Vagina (tissue), 2 donors: ENCODE results near the gene LGI1. TPM values are rescaled to one million over a fixed set of nuclear protein-coding genes. Genes with fewer than 3 reads are reported as not detected.

Source experiments
- DNase-seq, 2 donors: peaks; one replicate each; pipeline ENCODE4 v3.0.0-alpha.2; 2017; ENCODE audit errors: extremely low spot score in 2 of 2
- H3K27ac ChIP-seq: fragments of 200-600 bp; sonication (generic); one replicate; pipeline ENCODE4 v1.5.1; 2019
- H3K27me3 ChIP-seq: fragments of 200-600 bp; sonication (generic); one replicate; pipeline ENCODE4 v1.5.1; 2019
- H3K36me3 ChIP-seq, 2 donors: fragments of 200-600 bp; sonication (generic); one replicate each; pipeline ENCODE4 v1.5.1; 2017 to 2019
- H3K4me1 ChIP-seq: fragments of 200-600 bp; sonication (generic); one replicate; pipeline ENCODE4 v1.5.1; 2019
- H3K4me3 ChIP-seq, 2 donors: fragments of 200-600 bp; sonication (generic); 1 replicate in 1 of 2; 2 replicates in 1 of 2; pipeline ENCODE4 v1.5.1; 2016 to 2019
- H3K9me3 ChIP-seq: fragments of 200-600 bp; sonication (generic); one replicate; pipeline ENCODE4 v1.5.1; 2019
- POLR2A ChIP-seq, 2 donors: fragments of 450-650 bp; IDR thresholded peaks; one replicate each; pipeline ENCODE4 v1.6.1; 2017; ENCODE audit warnings: antibody characterized with exemption in 2 of 2, mild to moderate bottlenecking in 2 of 2, moderate library complexity in 2 of 2
- POLR2AphosphoS5 ChIP-seq, 2 donors: sonication (generic); formaldehyde crosslinking; IDR thresholded peaks; one replicate each; pipeline ENCODE4 v1.9.0; 2017; ENCODE audit warnings: antibody characterized with exemption in 2 of 2, mild to moderate bottlenecking in 2 of 2, low read depth in 1 of 2; ENCODE audit not compliant: insufficient read depth in 1 of 2
- intact Hi-C: fragments of 100-400 bp; cut with DNase I; formaldehyde crosslinking; loops from one replicate; pipeline ENCODE4 v1.15.1; 2023
- total RNA-seq: library from RNA; depleted of rRNA; stranded (reverse); fragments of >200 nt; gene quantifications from one replicate; pipeline ENCODE4 v1.2.3, GENCODE V29; 2016
- TF ChIP-seq, protein P1 (sequence below), 3 experiments: fragments of 450-650 bp in 2 of 3; fragments of 200-600 bp in 1 of 3; sonication (generic) in 1 of 3; IDR thresholded peaks; one replicate each; pipeline ENCODE4 v1.5.1; 2017 to 2019; ENCODE audit warnings: antibody characterized with exemption in 3 of 3, mild to moderate bottlenecking in 2 of 3, moderate library complexity in 2 of 3

LGI1 gene
- total RNA-seq, 1 donor from 2014 or later, result 0.74 TPM

- no peak for TF ChIP-seq POLR2AphosphoS5 (IDR thresholded peaks at IDR 0.05; ENCODE audit: insufficient read depth in 1 of 2, low read depth in 1 of 2)
- TF ChIP-seq, protein P1, sequence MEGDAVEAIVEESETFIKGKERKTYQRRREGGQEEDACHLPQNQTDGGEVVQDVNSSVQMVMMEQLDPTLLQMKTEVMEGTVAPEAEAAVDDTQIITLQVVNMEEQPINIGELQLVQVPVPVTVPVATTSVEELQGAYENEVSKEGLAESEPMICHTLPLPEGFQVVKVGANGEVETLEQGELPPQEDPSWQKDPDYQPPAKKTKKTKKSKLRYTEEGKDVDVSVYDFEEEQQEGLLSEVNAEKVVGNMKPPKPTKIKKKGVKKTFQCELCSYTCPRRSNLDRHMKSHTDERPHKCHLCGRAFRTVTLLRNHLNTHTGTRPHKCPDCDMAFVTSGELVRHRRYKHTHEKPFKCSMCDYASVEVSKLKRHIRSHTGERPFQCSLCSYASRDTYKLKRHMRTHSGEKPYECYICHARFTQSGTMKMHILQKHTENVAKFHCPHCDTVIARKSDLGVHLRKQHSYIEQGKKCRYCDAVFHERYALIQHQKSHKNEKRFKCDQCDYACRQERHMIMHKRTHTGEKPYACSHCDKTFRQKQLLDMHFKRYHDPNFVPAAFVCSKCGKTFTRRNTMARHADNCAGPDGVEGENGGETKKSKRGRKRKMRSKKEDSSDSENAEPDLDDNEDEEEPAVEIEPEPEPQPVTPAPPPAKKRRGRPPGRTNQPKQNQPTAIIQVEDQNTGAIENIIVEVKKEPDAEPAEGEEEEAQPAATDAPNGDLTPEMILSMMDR (IDR thresholded peaks at IDR 0.05), result no peak
- no peak for TF ChIP-seq POLR2A (IDR thresholded peaks at IDR 0.05)
- no peak overlapping the region for H3K27ac ChIP-seq
- no peaks in the 10 kb centered on the region for H3K4me1 ChIP-seq
- intact Hi-C loops, result no loop called here
- no peak for DNase-seq
- H3K4me3 ChIP-seq, result no peak overlapping the region
- H3K27me3 ChIP-seq, result no peaks in the 10 kb centered on the region
- H3K36me3 ChIP-seq, result no peaks in the 10 kb centered on the region
- H3K9me3 ChIP-seq, result no peaks in the 10 kb centered on the region
Measured at GRCh38 chr10:93758891-93759410, 1.2 kb downstream of the LGI1 start.

GRCh38 chr10:93760490-93760889 is 2.8 kb downstream of the LGI1 start:
- no peak for DNase-seq
- no peaks in the 10 kb centered on the region for H3K9me3 ChIP-seq
- H3K27me3 ChIP-seq, result no peaks in the 10 kb centered on the region
- no peak overlapping the region for H3K4me3 ChIP-seq
- H3K36me3 ChIP-seq, result no peaks in the 10 kb centered on the region
- intact Hi-C loops, result no loop called here
- no peak overlapping the region for H3K27ac ChIP-seq
- TF ChIP-seq, protein P1 (IDR thresholded peaks at IDR 0.05), result no peak
- TF ChIP-seq POLR2AphosphoS5 (IDR thresholded peaks at IDR 0.05; ENCODE audit: insufficient read depth in 1 of 2, low read depth in 1 of 2) (no peak), POLR2A (IDR thresholded peaks at IDR 0.05) (no peak)
- H3K4me1 ChIP-seq, result no peaks in the 10 kb centered on the region

- Histone ChIP-seq H3K36me3 (no peaks in the 10 kb centered on the region), H3K27me3 (no peaks in the 10 kb centered on the region), H3K9me3 (no peaks in the 10 kb centered on the region), H3K27ac (no peak overlapping the region), H3K4me1 (no peaks in the 10 kb centered on the region), H3K4me3 (no peak overlapping the region)
- no peak for DNase-seq
- TF ChIP-seq, protein P1 (IDR thresholded peaks at IDR 0.05), result no peak
- intact Hi-C loops, result no loop called here
Measured at GRCh38 chr10:93762979-93763391, 5.2 kb downstream of the LGI1 start.

DNA sequence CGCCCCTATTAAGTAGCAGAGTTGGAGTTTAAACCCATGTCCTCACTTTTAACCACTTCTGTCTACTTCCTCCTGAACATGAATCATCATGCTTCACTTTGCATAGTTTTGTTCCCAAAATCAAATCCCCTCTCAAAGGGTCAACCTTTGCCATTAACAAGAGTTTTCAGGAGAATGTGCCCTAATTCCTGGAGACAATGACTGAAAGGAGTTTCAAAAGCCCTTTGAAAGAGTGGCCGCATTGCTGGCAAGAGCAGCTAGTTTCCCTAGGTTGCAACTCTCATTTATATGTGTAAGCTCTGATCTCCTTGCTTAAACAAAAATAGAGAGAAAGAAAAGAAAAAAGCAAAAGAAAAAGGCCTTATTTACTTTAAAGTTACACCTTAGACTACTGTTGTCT is 9.2 kb downstream of the LGI1 start:
- no peak overlapping the region for H3K4me3 ChIP-seq
- H3K27me3 ChIP-seq, result no peaks in the 10 kb centered on the region
- intact Hi-C loops, result no loop called here
- no peaks in the 10 kb centered on the region for H3K9me3 ChIP-seq
- H3K36me3 ChIP-seq, result no peaks in the 10 kb centered on the region
- no peaks in the 10 kb centered on the region for H3K4me1 ChIP-seq
- no peak for DNase-seq
- no peak overlapping the region for H3K27ac ChIP-seq
- TF ChIP-seq POLR2AphosphoS5 (IDR thresholded peaks at IDR 0.05; ENCODE audit: insufficient read depth in 1 of 2, low read depth in 1 of 2) (no peak), POLR2A (IDR thresholded peaks at IDR 0.05) (no peak)
- TF ChIP-seq, protein P1 (IDR thresholded peaks at IDR 0.05), result no peak

DNA sequence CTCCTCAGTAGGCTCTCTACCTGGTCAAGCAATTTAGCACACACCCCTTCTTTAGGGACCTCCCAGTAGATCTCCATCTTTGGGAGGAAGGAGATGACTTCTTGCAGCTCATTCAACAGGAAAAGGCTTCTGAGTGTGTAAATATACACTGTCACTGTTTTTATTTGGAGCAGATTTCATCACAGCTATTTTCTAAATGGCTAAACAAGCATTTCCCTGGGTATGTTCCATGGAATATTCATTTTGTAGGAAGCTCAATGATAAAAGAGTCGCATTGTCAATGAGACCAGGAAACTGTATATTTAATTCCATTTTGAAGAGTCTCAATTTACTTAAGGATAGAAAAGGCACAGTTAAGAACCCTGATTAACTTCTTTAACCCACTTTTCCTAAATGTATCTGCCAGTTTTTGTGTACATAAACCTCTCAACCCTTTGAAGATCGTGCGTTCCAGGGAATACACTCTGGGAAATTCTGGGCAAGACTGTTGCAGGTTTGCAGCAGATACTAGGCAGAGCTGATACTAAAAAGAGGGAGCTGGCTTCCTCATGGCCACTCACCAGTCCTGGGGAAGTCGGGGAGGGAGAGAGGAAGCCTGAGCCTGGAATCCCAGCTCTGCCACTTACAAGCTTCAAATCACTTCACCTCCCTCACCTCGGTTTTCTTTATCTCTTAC is 10.1 kb downstream of the LGI1 start:
- no peaks in the 10 kb centered on the region for H3K9me3 ChIP-seq
- intact Hi-C loops, result no loop called here
- DNase-seq, result no peak
- no peaks in the 10 kb centered on the region for H3K27me3 ChIP-seq
- no peak overlapping the region for H3K4me3 ChIP-seq
- no peaks in the 10 kb centered on the region for H3K4me1 ChIP-seq
- TF ChIP-seq POLR2AphosphoS5 (IDR thresholded peaks at IDR 0.05; ENCODE audit: insufficient read depth in 1 of 2, low read depth in 1 of 2) (no peak), POLR2A (IDR thresholded peaks at IDR 0.05) (no peak)
- TF ChIP-seq, protein P1 (IDR thresholded peaks at IDR 0.05), result no peak
- H3K36me3 ChIP-seq, result no peaks in the 10 kb centered on the region
- H3K27ac ChIP-seq, result no peak overlapping the region
